Erythroblast (primary cell): ENCODE measurements around the gene DMP1.
"Not testable (repeated sequence)": the region's sequence is repeated elsewhere in the genome, so short reads cannot be mapped to it uniquely, and the experiment has no call there.

Source experiments
- GATA1 ChIP-seq: IDR thresholded peaks from 2 replicates; pipeline ENCODE4 v1.6.1; 2011; ENCODE audit warnings: low read depth, mild to moderate bottlenecking, control low read depth, low read length, moderate library complexity
- POLR2A ChIP-seq: IDR thresholded peaks from 2 replicates; pipeline ENCODE4 v1.6.1; 2011; ENCODE audit warnings: mild to moderate bottlenecking, low read length

GRCh38 chr4:87692060-87692459 is 42.0 kb downstream of the DMP1 start:
- not testable (repeated sequence) for TF ChIP-seq POLR2A, GATA1
